Endothelial cell of umbilical vein (primary cell): Measurements from ENCODE around the gene ANXA5. TPM values are rescaled to one million over a fixed set of nuclear protein-coding genes. Genes with fewer than 3 reads are reported as not detected.
"Not testable (repeated sequence)": the region's sequence is repeated elsewhere in the genome, so short reads cannot be mapped to it uniquely, and the experiment has no call there.

Experiments used
- BruUV-seq: library from RNA; stranded (reverse); fragments of 400-500 nt; replicated peaks from 2 replicates; lab custom pipeline; 2021; lab: Mats Ljungman, UMichigan
- CTCF ChIA-PET: fragments of 300-600, 350-600 bp; sonication (Branson Sonifier 250); formaldehyde crosslinking; loops from one replicate; lab custom pipeline; 2021; ENCODE audit warnings: antibody characterized with exemption, inconsistent platforms; lab: Charles Lee
- POLR2A ChIA-PET: fragments of 300-600, 350-600 bp; sonication (Branson Sonifier 250); formaldehyde crosslinking; loops from one replicate; lab custom pipeline; 2021; ENCODE audit warnings: antibody characterized with exemption, inconsistent platforms; lab: Charles Lee
- DNase-seq: peaks from one replicate; pipeline ENCODE4 v3.0.0-alpha.2; 2011; ENCODE audit warnings: low read depth, low spot score
- FAIRE-seq: peaks from 2 replicates; lab custom pipeline; 2011; peaks lifted over from hg19 to GRCh38; lab: Jason Lieb, UNC
- H2AFZ ChIP-seq: 2 replicates; pipeline ENCODE4 v1.6.0; 2012; ENCODE audit warnings: low read depth, low read length, control low read depth, inconsistent platforms
- H3K27ac ChIP-seq: 2 replicates; pipeline ENCODE4 v1.5.1; 2011; ENCODE audit warnings: low read depth, mild to moderate bottlenecking, control low read depth, low read length, moderate library complexity; ENCODE audit not compliant: insufficient read depth
- H3K27me3 ChIP-seq, 2 experiments: 2 replicates each; pipeline versions ENCODE4 v1.6.0 to v1.6.1; 2011; ENCODE audit warnings: low read length in 2 of 2, mixed read lengths in 1 of 2; ENCODE audit not compliant: control insufficient read depth in 2 of 2, insufficient read depth in 2 of 2
- H3K36me3 ChIP-seq, 2 experiments: 2 replicates in 1 of 2; 3 replicates in 1 of 2; pipeline ENCODE4 v1.5.1; 2011; ENCODE audit warnings: low read length in 2 of 2, mild to moderate bottlenecking in 1 of 2, moderate library complexity in 1 of 2; ENCODE audit not compliant: control insufficient read depth in 2 of 2, insufficient read depth in 2 of 2; ENCODE audit errors: extremely low read depth in 1 of 2
- H3K4me1 ChIP-seq: 3 replicates; pipeline ENCODE4 v1.5.1; 2011; ENCODE audit warnings: mild to moderate bottlenecking, low read length; ENCODE audit not compliant: control insufficient read depth, insufficient read depth; ENCODE audit errors: extremely low read depth
- H3K4me2 ChIP-seq: 2 replicates; pipeline ENCODE4 v1.6.1; 2011; ENCODE audit warnings: low read length, control low read depth, mixed read lengths; ENCODE audit not compliant: insufficient read depth
- H3K4me3 ChIP-seq, 3 experiments: fragments of 200-600 bp in 1 of 3; sonication (generic), shearing (Covaris generic) in 1 of 3; replicated peaks in 1 of 3; 2 replicates each; pipeline ENCODE4 v1.5.1; 2011 to 2016; ENCODE audit warnings: control low read depth in 3 of 3, low read length in 3 of 3, mild to moderate bottlenecking in 2 of 3, inconsistent platforms in 1 of 3, low read depth in 1 of 3, moderate library complexity in 1 of 3; ENCODE audit not compliant: insufficient read depth in 1 of 3
- H3K79me2 ChIP-seq: 2 replicates; pipeline ENCODE4 v1.6.0; 2012; ENCODE audit warnings: low read length, inconsistent platforms; ENCODE audit not compliant: control insufficient read depth, insufficient read depth
- H3K9ac ChIP-seq: replicated peaks from 2 replicates; pipeline ENCODE3; 2011; ENCODE audit warnings: low read length, control low read depth; ENCODE audit not compliant: insufficient read depth; ENCODE audit errors: extremely low read depth
- H3K9me1 ChIP-seq: replicated peaks from 3 replicates; pipeline ENCODE4 v1.6.0; 2011; ENCODE audit warnings: mild to moderate bottlenecking, low read length; ENCODE audit not compliant: control insufficient read depth, insufficient read depth; ENCODE audit errors: extremely low read depth
- H3K9me3 ChIP-seq: replicated peaks from 2 replicates; pipeline ENCODE4 v1.5.1; 2012; ENCODE audit warnings: low read length, inconsistent platforms; ENCODE audit not compliant: control insufficient read depth, insufficient read depth
- H4K20me1 ChIP-seq: replicated peaks from 2 replicates; pipeline ENCODE3; 2011; ENCODE audit warnings: mild to moderate bottlenecking, low read length; ENCODE audit not compliant: control insufficient read depth, insufficient read depth; ENCODE audit errors: extremely low read depth
- EZH2 ChIP-seq: IDR thresholded peaks from 2 replicates; pipeline ENCODE4 v1.6.1; 2012; ENCODE audit warnings: borderline replicate concordance, low read depth, mild to moderate bottlenecking, moderate library complexity, low read length, inconsistent platforms; ENCODE audit not compliant: severe bottlenecking
- FOS ChIP-seq: IDR thresholded peaks from 2 replicates; pipeline ENCODE4 v1.6.1; 2011; ENCODE audit warnings: mild to moderate bottlenecking, low read length, moderate library complexity, borderline replicate concordance; ENCODE audit not compliant: insufficient read depth
- GATA2 ChIP-seq: IDR thresholded peaks from 2 replicates; pipeline ENCODE4 v1.7.0; 2011; ENCODE audit warnings: low read depth, mild to moderate bottlenecking, moderate library complexity, mixed read lengths, low read length; ENCODE audit not compliant: insufficient read length, insufficient read depth
- JUN ChIP-seq: IDR thresholded peaks from 2 replicates; pipeline ENCODE4 v1.6.1; 2011; ENCODE audit warnings: borderline replicate concordance, low read depth; ENCODE audit not compliant: insufficient read length, insufficient read depth
- MAX ChIP-seq: IDR thresholded peaks from 2 replicates; pipeline ENCODE4 v1.6.1; 2011; ENCODE audit not compliant: insufficient read depth, insufficient read length
- MYC ChIP-seq: IDR thresholded peaks from one replicate; pipeline ENCODE4 v1.6.1; 2011; ENCODE audit warnings: mild to moderate bottlenecking, low read depth, low read length
- POLR2A ChIP-seq: IDR thresholded peaks from 2 replicates; pipeline ENCODE4 v1.6.1; 2012; ENCODE audit warnings: low read depth, mild to moderate bottlenecking, control low read depth, low read length
- POLR2AphosphoS5 ChIP-seq: IDR thresholded peaks from 2 replicates; pipeline ENCODE4 v1.6.1; 2012; ENCODE audit warnings: low read depth, mild to moderate bottlenecking, control low read depth, low read length, moderate library complexity; ENCODE audit not compliant: insufficient read depth
- dilution Hi-C: fragments of 300-500 bp; cut with MboI; formaldehyde crosslinking; loops from one replicate; pipeline ENCODE4 v1.15.0; 2019; ENCODE audit warnings: low sequenced_read_pairs; ENCODE audit not compliant: extremely low pct_ligation_motif_present
- intact Hi-C: fragments of 100-400 bp; cut with micrococcal nuclease; formaldehyde crosslinking; loops from one replicate; pipeline ENCODE4 v1.10.0; 2022
- polyA plus RNA-seq, 4 experiments: library from polyadenylated mRNA; depleted of rRNA in 3 of 4; stranded (reverse) in 3 of 4; unstranded in 1 of 4; fragments of >200 nt; gene quantifications; 2 replicates each; pipeline versions ENCODE4 v1.2.1 to v1.2.3, GENCODE V29; 2011 to 2012; ENCODE audit warnings: missing spikeins in 1 of 4
- total RNA-seq: library from RNA; stranded (reverse); gene quantifications from 2 replicates; pipeline ENCODE4 v1.2.3, GENCODE V29; 2021
- TF ChIP-seq, protein P1 (sequence below), 2 donors: IDR thresholded peaks; 1 replicate in 1 of 2; 2 replicates in 1 of 2; pipeline ENCODE4 v1.5.1; 2011; ENCODE audit warnings: low read length in 2 of 2, mild to moderate bottlenecking in 2 of 2, moderate library complexity in 2 of 2, control low read depth in 1 of 2, inconsistent platforms in 1 of 2, low read depth in 1 of 2; ENCODE audit not compliant: insufficient read depth in 1 of 2; ENCODE audit errors: extremely low read depth in 1 of 2

The ANXA5 gene
- total and polyA plus RNA-seq, 2 donors (not counting 3 experiments of a cell fraction or from before 2014, with no cell fraction given) = 450 to 528 TPM

DNA sequence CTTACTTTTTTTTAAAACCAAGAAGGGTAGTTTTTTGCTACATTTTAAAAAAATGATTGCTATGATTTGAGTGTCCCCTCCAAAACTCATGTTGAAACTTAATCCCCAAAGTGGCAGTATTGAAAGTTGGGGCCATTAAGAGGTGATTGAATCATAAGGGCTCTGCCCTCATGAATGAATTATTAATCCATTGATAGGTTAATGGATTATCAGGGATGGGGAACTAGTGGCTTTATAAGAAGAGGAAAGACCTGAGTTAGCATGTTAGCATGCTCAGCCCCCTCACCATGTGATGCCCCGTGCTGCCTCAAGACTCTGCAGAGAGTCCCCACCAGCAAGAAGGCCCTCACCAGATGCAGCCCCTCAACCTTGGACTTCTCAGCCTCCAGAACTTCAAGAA lies 37.2 kb upstream of the ANXA5 start:
- H4K20me1 ChIP-seq = no peaks in the 10 kb centered on the region
- intact Hi-C loops = no loop called here
- H3K79me2 ChIP-seq = no peaks in the 10 kb centered on the region
- no peak overlapping the region for H3K9ac ChIP-seq
- H3K36me3 ChIP-seq = no peaks in the 10 kb centered on the region
- H3K4me1 ChIP-seq = peaks cover under 1% of the 10 kb centered on the region
- no peaks in the 10 kb centered on the region for H3K9me1 ChIP-seq
- no peak overlapping the region for H3K4me3 ChIP-seq
- no peak for FAIRE-seq
- no peak for DNase-seq
- H3K9me3 ChIP-seq = no peaks in the 10 kb centered on the region
- dilution Hi-C loops = loop anchor here (25.0 kb wide), 1 partner anchor 247 kb away; no protein-coding TSS in a partner anchor
- ChIA-PET CTCF (interaction anchor here (1.4 to 4.0 kb wide), 3 partner anchors 17 to 362 kb away, joined by 6 to 129 read pairs (median 7); partner anchors contain the start of gene ANXA5), POLR2A (no interaction called here)
- no peak overlapping the region for H3K27ac ChIP-seq
- TF ChIP-seq, protein P1, sequence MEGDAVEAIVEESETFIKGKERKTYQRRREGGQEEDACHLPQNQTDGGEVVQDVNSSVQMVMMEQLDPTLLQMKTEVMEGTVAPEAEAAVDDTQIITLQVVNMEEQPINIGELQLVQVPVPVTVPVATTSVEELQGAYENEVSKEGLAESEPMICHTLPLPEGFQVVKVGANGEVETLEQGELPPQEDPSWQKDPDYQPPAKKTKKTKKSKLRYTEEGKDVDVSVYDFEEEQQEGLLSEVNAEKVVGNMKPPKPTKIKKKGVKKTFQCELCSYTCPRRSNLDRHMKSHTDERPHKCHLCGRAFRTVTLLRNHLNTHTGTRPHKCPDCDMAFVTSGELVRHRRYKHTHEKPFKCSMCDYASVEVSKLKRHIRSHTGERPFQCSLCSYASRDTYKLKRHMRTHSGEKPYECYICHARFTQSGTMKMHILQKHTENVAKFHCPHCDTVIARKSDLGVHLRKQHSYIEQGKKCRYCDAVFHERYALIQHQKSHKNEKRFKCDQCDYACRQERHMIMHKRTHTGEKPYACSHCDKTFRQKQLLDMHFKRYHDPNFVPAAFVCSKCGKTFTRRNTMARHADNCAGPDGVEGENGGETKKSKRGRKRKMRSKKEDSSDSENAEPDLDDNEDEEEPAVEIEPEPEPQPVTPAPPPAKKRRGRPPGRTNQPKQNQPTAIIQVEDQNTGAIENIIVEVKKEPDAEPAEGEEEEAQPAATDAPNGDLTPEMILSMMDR (IDR thresholded peaks at IDR 0.05; ENCODE audit: extremely low read depth in 1 of 2, insufficient read depth in 1 of 2, low read depth in 1 of 2, low read length in 2 of 2) = no peak
- TF ChIP-seq MAX = no peak
- TF ChIP-seq MYC = no peak
- TF ChIP-seq POLR2AphosphoS5 = no peak
- TF ChIP-seq POLR2A = no peak
- no peak for TF ChIP-seq FOS
- no peak for TF ChIP-seq GATA2
- TF ChIP-seq JUN = no peak
- TF ChIP-seq EZH2 = no peak
- no TSS peak for BruUV-seq
- H2AFZ ChIP-seq = no peak overlapping the region
- H3K27me3 ChIP-seq = no peaks in the 10 kb centered on the region
- H3K4me2 ChIP-seq = no peak overlapping the region

GRCh38 chr4:121729753-121730152 lies 33.0 kb upstream of the ANXA5 start:
- H3K4me2 ChIP-seq, BruUV-seq, H3K36me3 ChIP-seq, CTCF ChIA-PET, H3K9ac ChIP-seq, H2AFZ ChIP-seq, FAIRE-seq, H3K4me3 ChIP-seq, H3K4me1 ChIP-seq, H3K27ac ChIP-seq, H3K27me3 ChIP-seq, H3K79me2 ChIP-seq, DNase-seq, H3K9me1 ChIP-seq, H3K9me3 ChIP-seq, H4K20me1 ChIP-seq: not testable (repeated sequence)
- dilution Hi-C loops = loop anchor here (25.0 kb wide), 1 partner anchor 242 kb away; no protein-coding TSS in a partner anchor
- intact Hi-C loops = loop anchor here (10.0 kb wide), 1 partner anchor 55 kb away; no protein-coding TSS in a partner anchor
- POLR2A ChIA-PET = interaction anchor here (0.7 kb wide), 1 partner anchor 12 kb away, joined by 3 read pairs; no protein-coding TSS in a partner anchor
